Measurements from ENCODE around the gene MTHFD1L. TPM values are rescaled to one million over a fixed set of nuclear protein-coding genes. Genes with fewer than 3 reads are reported as not detected.

MTHFD1L gene
- total RNA-seq, 4 donors from 2014 or later = 3.3 to 7.8 (median 3.8) TPM

DNA sequence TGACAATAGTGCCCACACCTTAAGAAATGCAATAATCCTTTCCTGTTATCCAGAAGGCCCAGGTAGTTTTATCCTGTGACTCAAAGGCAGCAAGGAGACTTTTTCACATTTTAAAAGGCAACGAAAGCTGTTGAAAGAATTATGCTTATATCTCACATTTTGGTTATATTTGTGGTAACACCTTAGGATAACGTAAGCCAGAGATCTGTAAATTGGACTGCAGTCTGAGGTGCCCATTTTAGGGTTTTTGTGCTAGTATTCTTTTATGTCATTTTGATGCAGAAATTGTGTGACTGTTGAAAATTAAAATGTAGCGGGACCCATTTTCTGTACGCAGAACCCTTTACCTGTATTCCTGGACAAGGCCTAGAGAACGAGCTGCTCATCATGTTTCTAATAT, 24.3 kb upstream of the MTHFD1L start:
- TF ChIP-seq, protein P1, sequence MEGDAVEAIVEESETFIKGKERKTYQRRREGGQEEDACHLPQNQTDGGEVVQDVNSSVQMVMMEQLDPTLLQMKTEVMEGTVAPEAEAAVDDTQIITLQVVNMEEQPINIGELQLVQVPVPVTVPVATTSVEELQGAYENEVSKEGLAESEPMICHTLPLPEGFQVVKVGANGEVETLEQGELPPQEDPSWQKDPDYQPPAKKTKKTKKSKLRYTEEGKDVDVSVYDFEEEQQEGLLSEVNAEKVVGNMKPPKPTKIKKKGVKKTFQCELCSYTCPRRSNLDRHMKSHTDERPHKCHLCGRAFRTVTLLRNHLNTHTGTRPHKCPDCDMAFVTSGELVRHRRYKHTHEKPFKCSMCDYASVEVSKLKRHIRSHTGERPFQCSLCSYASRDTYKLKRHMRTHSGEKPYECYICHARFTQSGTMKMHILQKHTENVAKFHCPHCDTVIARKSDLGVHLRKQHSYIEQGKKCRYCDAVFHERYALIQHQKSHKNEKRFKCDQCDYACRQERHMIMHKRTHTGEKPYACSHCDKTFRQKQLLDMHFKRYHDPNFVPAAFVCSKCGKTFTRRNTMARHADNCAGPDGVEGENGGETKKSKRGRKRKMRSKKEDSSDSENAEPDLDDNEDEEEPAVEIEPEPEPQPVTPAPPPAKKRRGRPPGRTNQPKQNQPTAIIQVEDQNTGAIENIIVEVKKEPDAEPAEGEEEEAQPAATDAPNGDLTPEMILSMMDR (IDR thresholded peaks at IDR 0.05; ENCODE audit: low read depth) = no peak

DNA sequence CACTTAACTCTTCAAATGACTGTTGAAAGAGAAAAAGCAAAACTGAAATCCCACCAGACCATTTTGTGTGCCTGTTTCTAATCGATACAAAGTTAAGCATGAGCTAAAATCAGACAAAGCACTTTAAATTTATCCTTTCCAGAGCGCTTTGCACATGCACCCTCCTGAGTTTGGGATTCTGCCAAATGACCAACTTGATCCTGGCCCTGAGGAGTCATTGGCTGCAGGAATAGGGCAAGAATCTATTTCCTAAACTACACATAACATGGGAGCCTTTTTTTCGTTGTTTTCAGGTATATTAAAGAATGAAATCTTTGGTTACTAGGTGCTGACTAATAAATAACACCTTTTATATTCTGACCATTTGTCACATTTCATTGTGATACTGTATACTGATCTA, 23.8 kb upstream of the MTHFD1L start:
- TF ChIP-seq, protein P1 (IDR thresholded peaks at IDR 0.05; ENCODE audit: low read depth) = no peak

DNA sequence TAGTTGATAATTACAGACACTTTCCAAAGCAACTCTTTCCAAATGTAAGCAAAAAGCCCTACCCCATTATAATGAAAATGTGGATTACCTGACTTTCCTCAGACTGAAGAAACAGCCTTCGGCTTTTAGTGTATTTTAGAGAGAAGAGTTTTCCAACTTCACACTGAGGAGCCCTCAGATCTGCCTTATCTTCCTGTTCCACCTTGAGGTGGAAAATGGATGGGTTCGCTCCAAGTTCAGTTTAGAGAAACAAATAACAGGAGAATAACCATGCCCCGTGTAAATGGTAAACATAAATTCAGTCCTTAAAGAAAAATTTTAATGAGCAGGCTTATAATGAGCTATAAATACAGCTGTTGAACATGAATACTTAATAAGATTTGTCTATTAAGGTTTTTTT, 21.1 kb upstream of the MTHFD1L start:
- TF ChIP-seq, protein P1 (IDR thresholded peaks at IDR 0.05; ENCODE audit: low read depth) = no peak

DNA sequence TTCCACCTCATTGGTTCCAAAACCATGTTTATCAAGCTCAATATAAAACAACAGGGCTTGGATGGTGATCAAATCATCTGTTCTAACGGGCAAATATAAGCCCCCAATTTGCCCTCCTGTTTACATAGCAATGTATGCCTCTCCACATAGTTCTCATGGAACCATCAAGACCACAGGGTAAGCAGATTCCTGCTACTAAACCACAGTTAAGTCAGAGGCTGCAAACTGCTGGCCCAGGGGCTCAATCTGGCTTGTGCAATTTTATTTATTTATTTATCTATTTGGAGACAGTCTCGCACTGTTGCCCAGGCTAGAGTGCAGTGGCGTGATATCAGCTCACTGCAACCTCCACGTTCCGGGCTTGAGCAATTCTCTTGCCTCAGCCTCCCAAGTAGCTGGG, 18.9 kb upstream of the MTHFD1L start:
- TF ChIP-seq, protein P1 (IDR thresholded peaks at IDR 0.05; ENCODE audit: low read depth) = no peak

DNA sequence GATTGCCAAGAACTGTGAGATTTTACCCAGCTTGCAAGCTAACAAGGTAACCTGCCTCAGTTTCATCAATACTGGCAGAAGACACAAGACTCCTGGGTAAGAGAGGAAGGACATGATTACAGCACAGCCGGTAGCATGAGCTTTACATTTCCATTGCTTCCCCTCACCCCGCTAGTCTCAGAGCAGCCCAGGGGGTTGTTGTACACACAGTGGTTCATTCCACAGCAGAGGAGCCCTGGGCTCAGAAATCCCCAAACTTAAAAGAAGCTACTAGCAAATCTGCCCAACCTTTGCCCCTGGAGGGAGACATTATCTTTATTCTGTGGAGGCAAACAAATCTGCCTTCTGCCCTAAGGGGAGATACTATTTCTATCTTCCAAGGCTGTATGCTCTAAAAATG, 17.1 kb upstream of the MTHFD1L start:
- TF ChIP-seq, protein P1 (IDR thresholded peaks at IDR 0.05; ENCODE audit: low read depth) = no peak

DNA sequence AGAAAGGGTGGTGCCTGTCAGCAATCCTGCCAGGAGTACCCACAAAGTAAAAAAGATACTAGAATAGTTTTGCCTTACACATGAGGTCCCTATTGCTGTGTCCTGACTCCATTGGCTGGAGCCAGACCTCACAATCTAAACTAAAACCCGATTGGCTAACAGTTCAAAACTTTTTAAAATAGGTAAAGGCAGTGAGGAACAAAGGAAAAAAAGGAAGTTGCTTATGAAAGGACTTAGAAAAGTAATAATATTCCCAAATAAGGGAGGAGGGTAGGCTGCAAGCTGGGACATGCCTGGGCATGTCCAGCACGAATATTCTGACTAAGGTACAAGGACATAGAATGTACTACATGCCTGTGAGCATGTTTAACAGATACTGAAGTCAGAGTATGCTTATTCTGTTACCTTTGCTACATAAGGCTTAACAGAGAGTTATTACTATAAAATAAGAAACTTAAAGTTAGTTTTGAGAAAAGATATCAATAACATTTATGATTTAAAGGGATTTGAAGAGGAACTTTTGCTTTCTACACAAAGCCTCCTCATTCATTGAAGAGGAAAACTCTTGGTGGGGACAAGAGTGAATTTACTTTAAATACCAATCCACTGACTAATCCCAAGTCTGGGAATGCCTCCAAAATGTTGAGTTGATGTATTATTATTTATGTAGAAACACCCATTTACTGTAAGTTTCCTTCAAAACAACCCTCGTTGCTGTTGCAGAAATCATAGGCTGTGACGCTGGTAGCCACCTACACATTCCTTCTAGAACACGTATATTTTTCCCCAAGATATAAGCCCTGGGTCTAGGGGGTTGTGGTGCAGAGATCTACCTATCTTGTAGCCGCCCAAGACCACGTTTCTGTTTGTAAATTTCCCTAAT, 8.2 kb upstream of the MTHFD1L start:
- TF ChIP-seq, protein P1 (IDR thresholded peaks at IDR 0.05; ENCODE audit: low read depth) = no peak

DNA sequence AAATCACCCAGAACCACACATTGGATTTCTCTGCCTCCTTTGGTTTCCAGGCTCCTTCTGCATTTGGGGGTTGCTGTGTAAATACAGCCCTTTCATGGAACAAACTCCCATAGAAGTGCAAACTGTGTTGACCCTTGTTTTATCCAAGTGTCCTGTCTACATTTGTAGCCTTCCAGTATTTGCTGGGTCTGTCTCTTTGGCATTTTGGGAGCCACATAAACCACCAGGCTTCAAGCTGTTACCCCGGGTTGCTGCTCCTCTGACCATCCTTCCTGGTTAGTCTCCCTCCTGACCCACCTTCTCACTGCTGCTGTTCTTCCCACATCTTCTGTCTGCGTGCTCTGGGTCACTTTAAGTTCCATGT, 7.6 kb upstream of the MTHFD1L start:
- TF ChIP-seq, protein P1 (IDR thresholded peaks at IDR 0.05; ENCODE audit: low read depth) = no peak
